GM19023 (cell line): ENCODE measurements around the gene ASIC2.
"Not testable (repeated sequence)": the region's sequence is repeated elsewhere in the genome, so short reads cannot be mapped to it uniquely, and the experiment has no call there.

Experiments used
- ATAC-seq: cut with Tn5 transposase; IDR thresholded peaks from one replicate; pipeline ENCODE4 v1.9.1; 2021; ENCODE audit warnings: mild to moderate bottlenecking, moderate library complexity; ENCODE audit not compliant: unreplicated experiment

Gene ASIC2

DNA sequence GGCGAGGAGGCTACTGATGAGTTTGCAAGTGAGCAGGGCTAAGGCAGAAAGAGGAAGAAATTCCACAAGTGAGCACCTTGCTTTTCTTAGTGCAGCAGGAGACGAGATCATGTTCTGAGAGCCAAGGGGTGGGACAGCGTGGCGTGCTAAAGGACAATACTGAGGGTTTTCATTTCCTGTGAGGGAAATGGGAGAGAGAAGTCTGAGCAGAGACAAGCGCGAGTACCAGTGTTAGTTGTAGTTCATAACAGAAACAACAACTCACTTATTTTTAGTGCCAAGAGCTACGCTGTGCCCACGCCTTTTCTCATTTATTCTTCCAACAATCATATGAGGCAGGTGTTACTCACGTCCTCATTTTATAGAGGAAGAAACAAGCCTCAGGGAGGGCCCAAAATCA is 299.1 kb downstream of the ASIC2 start:
- ATAC-seq, result no peak

DNA sequence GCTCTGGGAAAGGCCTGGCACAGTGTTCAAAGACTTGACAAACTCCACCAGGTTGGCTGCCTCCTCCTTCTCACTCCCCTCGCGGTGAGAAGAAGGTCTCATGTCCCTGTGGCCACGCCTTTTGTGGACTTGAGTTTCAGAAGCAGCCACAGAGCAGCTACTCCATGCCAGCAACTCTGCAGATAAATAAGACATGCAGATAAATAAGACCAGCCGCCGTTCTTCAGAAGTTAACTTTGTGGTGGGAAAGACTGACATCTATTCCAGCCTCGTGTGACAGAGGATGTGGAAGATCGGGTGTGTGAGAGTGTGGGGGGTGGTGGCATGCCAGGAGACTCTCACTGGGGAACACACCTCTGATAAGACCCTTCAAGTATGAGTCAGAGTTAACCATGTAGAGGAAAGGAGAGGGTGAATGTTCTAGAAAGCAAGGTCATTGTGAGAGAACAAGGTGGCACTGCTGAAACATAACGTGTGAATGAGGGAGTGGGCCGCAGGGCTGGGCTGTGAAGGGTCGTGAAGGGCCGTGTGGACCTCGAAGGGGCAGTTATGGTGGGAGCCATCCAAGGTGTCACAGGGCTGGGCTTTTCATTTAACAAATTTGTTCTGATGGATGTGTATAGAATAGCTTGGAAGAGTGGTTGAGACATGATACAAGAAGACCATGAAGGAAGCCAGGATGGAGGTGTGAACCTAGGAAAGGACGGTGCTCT is 300.6 kb downstream of the ASIC2 start:
- no peak for ATAC-seq

DNA sequence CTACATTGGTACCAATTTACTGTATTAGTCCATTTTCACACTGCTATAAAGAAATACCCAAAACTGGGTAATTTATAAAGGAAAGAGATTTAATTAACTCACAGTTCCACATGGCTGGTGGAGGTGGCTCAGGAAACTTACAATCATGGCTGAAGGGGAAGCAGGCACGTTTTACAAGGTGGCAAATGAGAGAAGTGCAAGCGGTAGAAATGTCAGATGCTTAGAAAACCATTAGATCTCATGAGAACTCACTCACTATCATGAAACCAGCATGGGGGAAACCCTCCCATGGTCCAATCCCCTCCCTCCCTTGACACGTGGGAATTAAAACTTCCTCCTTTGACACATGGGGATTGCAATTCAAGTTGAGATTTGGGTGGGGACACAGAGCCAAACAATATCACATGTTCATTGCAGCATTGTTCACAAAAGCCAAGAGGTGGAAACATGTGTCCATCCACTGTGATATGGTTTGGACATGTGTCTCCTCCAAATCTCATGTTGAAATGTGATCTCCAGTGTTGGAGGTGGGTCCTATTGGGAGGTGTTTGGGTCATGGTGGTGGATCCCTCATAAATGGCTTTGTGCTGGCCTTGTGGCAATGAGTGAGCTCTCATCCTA is 304.5 kb downstream of the ASIC2 start:
- ATAC-seq, result no peak

GRCh38 chr17:32987868-32988267 is 305.2 kb downstream of the ASIC2 start:
- ATAC-seq, result not testable (repeated sequence)

- not testable (repeated sequence) for ATAC-seq
Measured at GRCh38 chr17:32987453-32987805, 305.7 kb downstream of the ASIC2 start.

DNA sequence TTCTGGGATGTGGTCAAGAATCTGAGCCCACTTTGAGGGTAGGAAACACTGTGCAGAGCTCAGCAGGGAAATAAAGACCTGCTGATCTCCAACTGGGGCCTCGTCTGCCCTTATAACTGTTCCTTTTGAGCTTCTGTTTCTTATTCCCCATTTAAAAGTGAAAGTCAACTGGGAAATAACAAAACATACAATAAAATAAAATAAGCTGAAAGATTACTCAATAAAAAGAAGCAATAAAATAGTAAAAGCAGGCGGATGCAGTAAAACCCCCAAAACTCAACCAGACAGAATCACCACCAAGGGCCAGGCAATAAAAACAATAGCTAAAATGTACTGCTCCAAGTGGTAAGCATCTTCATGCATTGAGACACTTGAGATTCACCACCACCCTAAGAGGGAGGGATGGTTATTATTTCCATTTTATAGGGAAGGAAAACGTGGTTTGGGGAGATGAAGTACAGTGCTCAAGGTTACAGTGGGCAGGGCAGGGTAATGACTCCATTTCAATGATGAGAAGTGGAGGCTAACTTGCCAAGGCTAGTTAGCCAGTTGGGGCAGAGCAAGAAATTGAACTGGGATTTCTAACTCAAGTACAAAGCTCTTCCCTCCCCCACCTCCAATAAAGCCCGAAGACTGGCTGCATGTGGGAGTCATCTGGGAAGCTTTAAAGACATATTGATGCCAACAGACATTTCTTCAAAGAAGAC is 307.9 kb downstream of the ASIC2 start:
- ATAC-seq, result no peak

GRCh38 chr17:32981611-32982010 is 311.5 kb downstream of the ASIC2 start:
- ATAC-seq, result not testable (repeated sequence)

DNA sequence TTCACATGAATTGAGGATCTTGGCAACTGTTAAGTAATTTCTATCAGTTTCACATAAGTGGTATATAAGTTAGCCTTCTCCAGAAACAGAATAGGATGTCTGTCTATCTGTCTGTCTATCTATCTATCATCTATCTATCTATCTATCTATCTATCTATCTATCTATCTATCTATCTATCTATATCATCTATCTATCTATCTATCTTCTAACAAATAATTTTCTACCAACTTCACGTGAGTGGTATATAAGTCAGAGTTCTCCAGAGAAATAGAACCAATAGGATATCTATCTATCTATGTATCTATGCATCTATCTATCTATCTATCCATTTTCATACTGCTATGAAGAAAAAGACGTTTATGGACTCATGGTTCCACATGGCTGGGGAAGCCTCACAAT is 312.9 kb downstream of the ASIC2 start:
- no peak for ATAC-seq

GRCh38 chr17:32976605-32977004 is 316.5 kb downstream of the ASIC2 start:
- ATAC-seq, result no peak

GRCh38 chr17:32976131-32976530 is 317.0 kb downstream of the ASIC2 start:
- ATAC-seq, result no peak

DNA sequence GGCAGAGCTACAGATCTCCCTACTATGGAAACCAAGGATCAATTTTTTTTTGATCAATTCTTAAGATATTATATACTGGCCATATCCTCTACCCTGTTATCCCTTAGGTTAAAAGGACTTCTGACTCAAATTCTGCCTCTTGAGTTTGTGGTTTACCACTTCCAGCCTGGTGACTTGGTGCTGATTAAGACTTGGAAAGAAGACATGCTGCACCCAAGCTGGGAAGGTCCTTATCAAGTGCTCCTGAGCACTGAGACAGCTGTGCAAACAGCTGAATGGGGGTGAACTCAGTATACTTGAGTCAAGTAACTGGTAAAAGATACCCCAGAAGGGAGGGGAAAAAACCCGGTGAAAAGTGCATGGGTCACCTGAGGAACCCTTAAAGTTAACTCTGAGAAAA is 321.9 kb downstream of the ASIC2 start:
- no peak for ATAC-seq

GRCh38 chr17:32970281-32970680 is 322.8 kb downstream of the ASIC2 start:
- ATAC-seq, result no peak

- not testable (repeated sequence) for ATAC-seq
Measured at GRCh38 chr17:32969231-32969630, 323.9 kb downstream of the ASIC2 start.

DNA sequence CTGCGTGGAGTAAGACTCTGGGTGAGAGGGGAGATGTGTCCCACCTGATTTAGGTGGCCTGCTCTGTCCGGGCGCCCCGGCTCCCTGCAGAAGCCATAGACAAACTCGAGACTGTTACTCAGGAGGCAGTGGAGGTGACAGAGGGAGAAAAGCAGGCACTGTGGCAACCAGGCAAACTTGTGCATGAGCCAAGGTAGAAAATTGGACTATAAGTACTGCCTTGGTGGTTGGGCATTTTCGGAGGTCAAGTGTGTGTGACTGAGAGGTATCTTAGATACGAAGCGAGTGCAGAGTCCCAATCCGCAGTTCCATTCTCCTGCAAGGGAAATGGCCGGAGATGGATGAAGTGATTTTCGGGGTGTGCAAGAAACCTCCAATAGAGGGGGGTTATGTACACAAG is 328.6 kb downstream of the ASIC2 start:
- no peak for ATAC-seq
